Hepatocyte (in vitro differentiated cells): ENCODE measurements around the gene CSF2RB.

Experiments used
- EZH2 ChIP-seq: fragments of 200-600 bp; sonication (generic); IDR thresholded peaks from 2 replicates; pipeline ENCODE4 v1.6.1; 2016; ENCODE audit warnings: antibody characterized with exemption, mild to moderate bottlenecking, borderline replicate concordance
- EZH2phosphoT487 ChIP-seq: fragments of 200-600 bp; sonication (generic); IDR thresholded peaks from one replicate; pipeline ENCODE4 v1.6.1; 2018; ENCODE audit warnings: antibody characterized with exemption, mild to moderate bottlenecking, low read depth, moderate library complexity; ENCODE audit not compliant: unreplicated experiment, severe bottlenecking
- TF ChIP-seq, protein P1 (sequence below): fragments of 200-600 bp; sonication (generic); IDR thresholded peaks from 2 replicates; pipeline ENCODE4 v1.5.1; 2016; ENCODE audit warnings: antibody characterized with exemption, mild to moderate bottlenecking; ENCODE audit not compliant: poor library complexity

DNA sequence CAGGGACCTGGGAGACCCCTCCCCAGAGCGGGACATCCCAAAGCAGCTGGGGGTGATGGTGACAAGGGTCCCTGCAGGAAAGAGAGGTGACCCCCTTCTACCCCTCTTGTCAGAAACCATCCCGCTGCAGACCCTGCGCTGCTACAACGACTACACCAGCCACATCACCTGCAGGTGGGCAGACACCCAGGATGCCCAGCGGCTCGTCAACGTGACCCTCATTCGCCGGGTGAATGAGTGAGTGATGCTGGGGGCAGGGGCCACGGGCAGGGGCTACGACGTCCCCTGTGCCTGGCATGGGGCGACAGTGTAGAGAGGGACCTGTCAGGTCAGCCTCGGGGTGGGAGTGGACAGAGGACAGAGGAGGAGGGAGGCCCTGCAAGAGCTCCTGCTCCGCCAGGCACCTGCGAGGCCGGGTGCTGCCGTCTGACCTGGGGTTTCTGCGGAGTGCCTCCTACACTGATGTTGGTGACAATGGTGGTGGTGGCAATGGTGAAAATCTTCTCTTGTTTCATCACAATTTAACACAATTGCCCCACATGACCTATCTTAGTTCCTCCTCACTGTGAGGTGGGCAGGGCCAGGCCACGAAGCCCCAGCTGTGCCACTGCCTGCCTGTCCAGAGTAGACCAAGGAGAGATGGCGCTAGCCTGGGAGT, 9.8 kb downstream of the CSF2RB start:
- TF ChIP-seq, protein P1, sequence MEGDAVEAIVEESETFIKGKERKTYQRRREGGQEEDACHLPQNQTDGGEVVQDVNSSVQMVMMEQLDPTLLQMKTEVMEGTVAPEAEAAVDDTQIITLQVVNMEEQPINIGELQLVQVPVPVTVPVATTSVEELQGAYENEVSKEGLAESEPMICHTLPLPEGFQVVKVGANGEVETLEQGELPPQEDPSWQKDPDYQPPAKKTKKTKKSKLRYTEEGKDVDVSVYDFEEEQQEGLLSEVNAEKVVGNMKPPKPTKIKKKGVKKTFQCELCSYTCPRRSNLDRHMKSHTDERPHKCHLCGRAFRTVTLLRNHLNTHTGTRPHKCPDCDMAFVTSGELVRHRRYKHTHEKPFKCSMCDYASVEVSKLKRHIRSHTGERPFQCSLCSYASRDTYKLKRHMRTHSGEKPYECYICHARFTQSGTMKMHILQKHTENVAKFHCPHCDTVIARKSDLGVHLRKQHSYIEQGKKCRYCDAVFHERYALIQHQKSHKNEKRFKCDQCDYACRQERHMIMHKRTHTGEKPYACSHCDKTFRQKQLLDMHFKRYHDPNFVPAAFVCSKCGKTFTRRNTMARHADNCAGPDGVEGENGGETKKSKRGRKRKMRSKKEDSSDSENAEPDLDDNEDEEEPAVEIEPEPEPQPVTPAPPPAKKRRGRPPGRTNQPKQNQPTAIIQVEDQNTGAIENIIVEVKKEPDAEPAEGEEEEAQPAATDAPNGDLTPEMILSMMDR, result no peak
- TF ChIP-seq EZH2 (no peak), EZH2phosphoT487 (no peak)
